ENCODE data around the gene YRDC. TPM values are rescaled to one million over a fixed set of nuclear protein-coding genes. Genes with fewer than 3 reads are reported as not detected.

YRDC gene
- total and polyA plus RNA-seq, 9 of the 15 experiments (the other 6 are each of a cell fraction or from before 2014, with no cell fraction given): 11.1 to 58.5 (median 49.8) TPM

- TF ChIP-seq ATF6 (CRISPR knock-in tag; IDR thresholded peaks at IDR 0.05) (peak; percentile 100), ZBTB7A (IDR thresholded peaks at IDR 0.05; ENCODE audit: borderline replicate concordance, control insufficient read depth, low read depth, low read length) (peak; percentile 90), ZBTB11 (CRISPR knock-in tag; IDR thresholded peaks at IDR 0.05) (peak in 1 of 3 experiments; percentile 67; a peak in 2 of 6 replicates), ZBTB43 (CRISPR knock-in tag; IDR thresholded peaks at IDR 0.05) (peak; percentile 97), SMAD2 (IDR thresholded peaks at IDR 0.05; ENCODE audit: low read depth, low read length) (no peak), THRB (CRISPR knock-in tag; conservative IDR thresholded peaks at IDR 0.05) (peak; percentile 69; the same call in 1 of the 2 replicates), ZNF609 (CRISPR knock-in tag; IDR thresholded peaks at IDR 0.05; ENCODE audit: borderline replicate concordance) (peak; percentile 95), NR1H2 (CRISPR knock-in tag; IDR thresholded peaks at IDR 0.05) (peak; percentile 99), BRD4 (IDR thresholded peaks at IDR 0.05) (no peak), ZNF175 (CRISPR knock-in tag; IDR thresholded peaks at IDR 0.05; ENCODE audit: low read depth) (peak; percentile 75), CTBP1 (IDR thresholded peaks at IDR 0.05; ENCODE audit: borderline replicate concordance) (no peak), KLF1 (tag; IDR thresholded peaks at IDR 0.05) (no peak), CXXC5 (CRISPR knock-in tag; IDR thresholded peaks at IDR 0.05) (peak; percentile 84), ZNF143 (CRISPR knock-in tag; IDR thresholded peaks at IDR 0.05) (peak; percentile 65; the same call in 1 of the 2 replicates)
Measured at GRCh38 chr1:37764414-37764825, 43.6 kb downstream of the YRDC start (continued).
